LNCAP (cell line): ENCODE measurements around the gene EDEM3.

Experiments used
- TF ChIP-seq, protein P1 (sequence below): fragments of 450-650 bp; IDR thresholded peaks from 2 replicates; pipeline ENCODE4 v1.5.1; 2017; ENCODE audit warnings: mild to moderate bottlenecking

EDEM3 gene

DNA sequence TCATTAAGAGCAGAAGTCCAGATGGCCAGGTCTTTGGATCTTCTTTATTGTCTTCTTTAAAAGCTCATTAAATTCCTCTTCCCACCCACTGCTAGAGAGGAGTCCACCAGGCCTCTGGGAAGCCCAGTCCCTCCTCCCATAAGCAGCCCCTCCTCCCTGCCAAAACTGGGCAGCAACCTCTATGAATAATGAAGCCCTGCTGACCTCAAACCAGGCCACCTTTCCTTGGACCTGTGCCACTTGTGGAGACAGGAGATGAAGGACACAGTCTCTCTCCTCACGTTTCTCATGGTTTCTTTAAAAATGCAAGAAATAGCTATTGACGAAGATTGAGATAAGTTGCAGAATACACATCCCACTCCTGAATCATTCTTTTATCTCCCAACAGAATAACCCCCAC lies 112.8 kb downstream of the EDEM3 start:
- TF ChIP-seq, protein P1, sequence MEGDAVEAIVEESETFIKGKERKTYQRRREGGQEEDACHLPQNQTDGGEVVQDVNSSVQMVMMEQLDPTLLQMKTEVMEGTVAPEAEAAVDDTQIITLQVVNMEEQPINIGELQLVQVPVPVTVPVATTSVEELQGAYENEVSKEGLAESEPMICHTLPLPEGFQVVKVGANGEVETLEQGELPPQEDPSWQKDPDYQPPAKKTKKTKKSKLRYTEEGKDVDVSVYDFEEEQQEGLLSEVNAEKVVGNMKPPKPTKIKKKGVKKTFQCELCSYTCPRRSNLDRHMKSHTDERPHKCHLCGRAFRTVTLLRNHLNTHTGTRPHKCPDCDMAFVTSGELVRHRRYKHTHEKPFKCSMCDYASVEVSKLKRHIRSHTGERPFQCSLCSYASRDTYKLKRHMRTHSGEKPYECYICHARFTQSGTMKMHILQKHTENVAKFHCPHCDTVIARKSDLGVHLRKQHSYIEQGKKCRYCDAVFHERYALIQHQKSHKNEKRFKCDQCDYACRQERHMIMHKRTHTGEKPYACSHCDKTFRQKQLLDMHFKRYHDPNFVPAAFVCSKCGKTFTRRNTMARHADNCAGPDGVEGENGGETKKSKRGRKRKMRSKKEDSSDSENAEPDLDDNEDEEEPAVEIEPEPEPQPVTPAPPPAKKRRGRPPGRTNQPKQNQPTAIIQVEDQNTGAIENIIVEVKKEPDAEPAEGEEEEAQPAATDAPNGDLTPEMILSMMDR = no peak

DNA sequence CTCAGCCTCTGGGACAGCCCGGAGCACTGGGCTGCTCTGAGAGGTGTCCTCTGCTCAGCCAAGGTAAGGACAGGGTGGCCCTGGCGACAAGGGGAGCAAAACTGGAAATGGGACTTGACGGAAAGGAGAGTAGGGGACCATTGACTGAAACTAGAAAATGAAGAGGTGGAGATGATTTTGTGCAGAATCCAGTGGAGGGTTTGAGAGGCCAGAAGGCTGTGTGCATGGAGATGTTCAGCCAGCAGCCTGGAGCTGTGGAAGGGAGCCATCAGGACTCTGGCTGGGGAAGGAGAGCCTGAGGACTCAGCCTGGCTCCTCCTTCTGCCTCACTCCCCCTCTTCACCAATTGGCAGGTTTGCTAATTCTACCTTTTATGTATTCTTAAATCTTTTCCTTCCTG lies 114.2 kb downstream of the EDEM3 start:
- TF ChIP-seq, protein P1 = no peak
